ENCODE data around the gene RAB3GAP2.

- TF ChIP-seq CTCF (IDR thresholded peaks at IDR 0.05) (peak; percentile 74), ZFX (IDR thresholded peaks at IDR 0.05; ENCODE audit: borderline replicate concordance) (no peak)
Observed at GRCh38 chr1:220123889-220124288, 148.4 kb downstream of the RAB3GAP2 start.

Measured in 22Rv1 (cell line).